Natural killer cell (primary cell): ENCODE results near the gene TULP3. TPM values are rescaled to one million over a fixed set of nuclear protein-coding genes. Genes with fewer than 3 reads are reported as not detected.
A peak's percentile ranks its signal among the peaks of the same experiment; 100 is the strongest.

Experiments used
- ATAC-seq, 3 donors: fragments of 150-1000 bp in 2 of 3; fragments of 200-7000 bp in 1 of 3; cut with Tn5 transposase; 1 replicate in 1 of 3; 2 replicates in 2 of 3; pipeline ENCODE4 v1.10.0; 2021; ENCODE audit warnings: mild to moderate bottlenecking in 2 of 3, moderate library complexity in 2 of 3
- DNase-seq, 2 donors: peaks; one replicate each; pipeline versions ENCODE4 v3.0.0 to v3.0.0-alpha.2; 2013 to 2021; ENCODE audit warnings: mixed read lengths in 1 of 2
- H3K27ac ChIP-seq: one replicate; pipeline ENCODE4 v1.5.1; 2013; ENCODE audit warnings: mild to moderate bottlenecking, low read length
- H3K27me3 ChIP-seq: one replicate; pipeline ENCODE4 v1.6.1; 2013; ENCODE audit warnings: low read length; ENCODE audit not compliant: control insufficient read depth, insufficient read depth
- H3K36me3 ChIP-seq: one replicate; pipeline ENCODE4 v1.6.1; 2013; ENCODE audit warnings: low read length; ENCODE audit not compliant: control insufficient read depth, insufficient read depth
- H3K4me1 ChIP-seq: one replicate; pipeline ENCODE4 v1.6.1; 2013; ENCODE audit warnings: low read length; ENCODE audit not compliant: control insufficient read depth, insufficient read depth
- H3K4me3 ChIP-seq: one replicate; pipeline ENCODE4 v1.5.1; 2013; ENCODE audit warnings: low read length
- H3K9me3 ChIP-seq: one replicate; pipeline ENCODE4 v1.6.1; 2013; ENCODE audit warnings: low read length; ENCODE audit not compliant: control insufficient read depth, insufficient read depth
- H3K27ac Mint-ChIP-seq, 2 donors: one replicate each; pipeline ENCODE4 v1.8.0; 2022; ENCODE audit warnings: mild to moderate bottlenecking in 2 of 2, mixed read lengths in 2 of 2, moderate library complexity in 1 of 2
- H3K27me3 Mint-ChIP-seq, 2 donors: one replicate each; pipeline ENCODE4 v1.8.0; 2022; ENCODE audit warnings: low read depth in 2 of 2, mixed read lengths in 2 of 2
- H3K36me3 Mint-ChIP-seq: one replicate; pipeline ENCODE4 v1.8.0; 2022; ENCODE audit warnings: mixed read lengths
- H3K4me1 Mint-ChIP-seq, 2 donors: one replicate each; pipeline ENCODE4 v1.8.0; 2022; ENCODE audit warnings: mixed read lengths in 2 of 2
- H3K4me3 Mint-ChIP-seq: one replicate; pipeline ENCODE4 v1.8.0; 2022; ENCODE audit warnings: mild to moderate bottlenecking, moderate library complexity, mixed read lengths
- H3K9me3 Mint-ChIP-seq, 2 donors: one replicate each; pipeline ENCODE4 v1.8.0; 2022; ENCODE audit warnings: mixed read lengths in 2 of 2
- WGBS: methylation state at CpG from one replicate; pipeline ENCODE4 v1.1.7; 2013; ENCODE audit warnings: missing lambda C conversion rate; ENCODE audit not compliant: insufficient coverage; 5-methylcytosine and 5-hydroxymethylcytosine counted together
- intact Hi-C: fragments of 100-400 bp; cut with micrococcal nuclease; formaldehyde crosslinking; loops from one replicate; pipeline ENCODE4 v1.14.2; 2022
- total RNA-seq, 4 donors: library from RNA; stranded (reverse); fragments of 120-200 nt in 1 of 4; gene quantifications; one replicate each; pipeline versions ENCODE4 v1.2.3 to v1.2.4, GENCODE V29; 2013 to 2022
- TF ChIP-seq, protein P1 (sequence below): fragments of 200-600 bp; IDR thresholded peaks from one replicate; pipeline ENCODE4 v1.8.0; 2022; ENCODE audit warnings: antibody characterized with exemption

TULP3 gene
- total RNA-seq, 3 donors from 2014 or later (not counting 1 experiment from before 2014, with no cell fraction given) = 5.1 to 8.7 (median 6.2) TPM

DNA sequence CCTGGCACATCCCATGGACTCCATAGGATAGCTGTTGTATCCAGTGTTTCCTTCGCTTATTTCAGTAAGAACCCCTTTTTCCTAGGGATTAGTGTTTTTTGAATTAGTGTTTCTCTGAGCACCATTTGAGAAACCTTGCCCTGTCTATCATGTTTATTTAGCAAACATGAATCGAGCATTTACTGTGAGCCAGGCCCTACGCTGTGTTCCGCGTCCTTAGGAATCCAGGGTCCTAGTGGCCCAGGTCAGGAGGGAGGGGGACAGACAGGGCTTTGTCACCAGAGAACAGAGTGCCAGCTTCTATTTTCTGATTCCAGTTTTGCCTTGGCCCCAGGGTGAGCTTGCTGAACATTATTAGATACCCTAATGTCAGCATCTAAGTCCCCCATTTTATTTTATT, 71.0 kb downstream of the TULP3 start:
- peaks cover 46 to 53% of the 10 kb centered on the region in 2 donors for H3K27me3 Mint-ChIP-seq
- WGBS = 91% methylated on average over 5 of the region's 5 CpGs

GRCh38 chr12:2963154-2963759, 72.6 kb downstream of the TULP3 start:
- H3K4me1 Mint-ChIP-seq = peaks cover 0 to 6% of the 10 kb centered on the region in 2 donors
- Histone ChIP-seq H3K4me3 (no peak overlapping the region), H3K4me1 (peaks cover 7% of the 10 kb centered on the region), H3K36me3 (no peaks in the 10 kb centered on the region), H3K27me3 (peaks cover 3% of the 10 kb centered on the region), H3K9me3 (no peaks in the 10 kb centered on the region), H3K27ac (no peak overlapping the region)
- H3K27ac Mint-ChIP-seq = no peak overlapping the region
- H3K36me3 Mint-ChIP-seq = no peaks in the 10 kb centered on the region
- 69% methylated on average over 9 of the region's 9 CpGs for WGBS
- no peak overlapping the region for H3K4me3 Mint-ChIP-seq
- ATAC-seq (no peak), DNase-seq (no peak)
- H3K9me3 Mint-ChIP-seq = no peaks in the 10 kb centered on the region
- H3K27me3 Mint-ChIP-seq = peaks cover 31 to 38% of the 10 kb centered on the region in 2 donors
- TF ChIP-seq, protein P1, sequence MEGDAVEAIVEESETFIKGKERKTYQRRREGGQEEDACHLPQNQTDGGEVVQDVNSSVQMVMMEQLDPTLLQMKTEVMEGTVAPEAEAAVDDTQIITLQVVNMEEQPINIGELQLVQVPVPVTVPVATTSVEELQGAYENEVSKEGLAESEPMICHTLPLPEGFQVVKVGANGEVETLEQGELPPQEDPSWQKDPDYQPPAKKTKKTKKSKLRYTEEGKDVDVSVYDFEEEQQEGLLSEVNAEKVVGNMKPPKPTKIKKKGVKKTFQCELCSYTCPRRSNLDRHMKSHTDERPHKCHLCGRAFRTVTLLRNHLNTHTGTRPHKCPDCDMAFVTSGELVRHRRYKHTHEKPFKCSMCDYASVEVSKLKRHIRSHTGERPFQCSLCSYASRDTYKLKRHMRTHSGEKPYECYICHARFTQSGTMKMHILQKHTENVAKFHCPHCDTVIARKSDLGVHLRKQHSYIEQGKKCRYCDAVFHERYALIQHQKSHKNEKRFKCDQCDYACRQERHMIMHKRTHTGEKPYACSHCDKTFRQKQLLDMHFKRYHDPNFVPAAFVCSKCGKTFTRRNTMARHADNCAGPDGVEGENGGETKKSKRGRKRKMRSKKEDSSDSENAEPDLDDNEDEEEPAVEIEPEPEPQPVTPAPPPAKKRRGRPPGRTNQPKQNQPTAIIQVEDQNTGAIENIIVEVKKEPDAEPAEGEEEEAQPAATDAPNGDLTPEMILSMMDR = no peak
- intact Hi-C loops = no loop called here

More for the DNA sequence above, 71.0 kb downstream of the TULP3 start:
- peaks cover 7% of the 10 kb centered on the region for H3K4me1 ChIP-seq
- no peaks in the 10 kb centered on the region for H3K9me3 ChIP-seq
- ATAC-seq (no peak), DNase-seq (no peak)
- no peaks in the 10 kb centered on the region for H3K36me3 Mint-ChIP-seq
- no peaks in the 10 kb centered on the region for H3K9me3 Mint-ChIP-seq
- peaks cover 0 to 6% of the 10 kb centered on the region in 2 donors for H3K4me1 Mint-ChIP-seq
- no peak overlapping the region for H3K27ac ChIP-seq
- H3K27ac Mint-ChIP-seq = no peak overlapping the region
- H3K4me3 ChIP-seq = no peak overlapping the region
- TF ChIP-seq, protein P1 = no peak
- no peaks in the 10 kb centered on the region for H3K36me3 ChIP-seq
- H3K4me3 Mint-ChIP-seq = no peak overlapping the region
- peaks cover 4% of the 10 kb centered on the region for H3K27me3 ChIP-seq
- intact Hi-C loops = no loop called here

DNA sequence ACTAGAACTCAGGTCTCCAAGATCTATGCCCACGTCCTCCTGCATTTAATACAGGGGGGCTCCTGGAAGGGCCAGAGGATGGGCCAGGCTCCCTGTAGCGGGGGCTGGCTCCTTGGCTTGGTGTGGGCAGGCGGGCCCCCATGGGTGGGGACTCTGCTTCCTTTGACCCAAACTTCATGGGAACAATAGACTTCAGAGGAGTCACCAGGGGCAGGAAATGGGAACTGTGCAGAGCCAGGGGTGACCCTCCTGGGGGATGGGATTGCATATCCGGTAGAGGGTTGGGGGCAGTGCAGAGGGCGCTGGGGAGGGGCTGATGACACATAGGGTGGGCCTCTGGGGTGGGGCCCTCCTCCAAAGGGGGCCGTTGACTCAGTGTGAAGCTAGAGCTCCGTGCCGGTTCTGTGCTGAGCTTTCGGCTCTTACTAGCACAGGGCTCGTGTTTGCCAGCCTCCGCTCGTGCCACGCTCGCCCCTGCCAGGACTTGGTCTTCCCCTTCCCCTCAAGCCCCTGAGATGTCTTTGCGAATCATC, 73.1 kb downstream of the TULP3 start:
- no peaks in the 10 kb centered on the region for H3K9me3 Mint-ChIP-seq
- no peak overlapping the region for H3K27ac ChIP-seq
- peaks cover 26 to 32% of the 10 kb centered on the region in 2 donors for H3K27me3 Mint-ChIP-seq
- DNase-seq = no peak
- H3K9me3 ChIP-seq = no peaks in the 10 kb centered on the region
- H3K36me3 ChIP-seq = no peaks in the 10 kb centered on the region
- peaks cover 0 to 6% of the 10 kb centered on the region in 2 donors for H3K4me1 Mint-ChIP-seq
- ATAC-seq = peak in 1 of 3 donors; percentile 18
- H3K4me3 ChIP-seq = no peak overlapping the region
- no peaks in the 10 kb centered on the region for H3K27me3 ChIP-seq
- intact Hi-C loops = no loop called here
- no peak overlapping the region for H3K4me3 Mint-ChIP-seq
- 59% methylated on average over 15 of the region's 15 CpGs for WGBS
- H3K27ac Mint-ChIP-seq = no peak overlapping the region
- no peaks in the 10 kb centered on the region for H3K36me3 Mint-ChIP-seq
- peaks cover 7% of the 10 kb centered on the region for H3K4me1 ChIP-seq
- TF ChIP-seq, protein P1 = no peak
